Fibroblast of lung (primary cell): ENCODE results near the gene SPRR1A.
"Not testable (repeated sequence)": the region's sequence is repeated elsewhere in the genome, so short reads cannot be mapped to it uniquely, and the experiment has no call there.

Source experiments
- CTCF ChIP-seq, 2 donors: IDR thresholded peaks in 1 of 2; conservative IDR thresholded peaks in 1 of 2; 1 replicate in 1 of 2; 2 replicates in 1 of 2; pipeline ENCODE4 v1.5.1; 2011 to 2012; ENCODE audit warnings: low read length in 2 of 2, control low read depth in 1 of 2, inconsistent platforms in 1 of 2, low read depth in 1 of 2, mild to moderate bottlenecking in 1 of 2
- EZH2 ChIP-seq: IDR thresholded peaks from 2 replicates; pipeline ENCODE4 v1.5.1; 2012; ENCODE audit warnings: low read length, control low read depth, mild to moderate bottlenecking; ENCODE audit errors: missing control alignments

GRCh38 chr1:153011235-153011758, 27.4 kb downstream of the SPRR1A start:
- not testable (repeated sequence) for TF ChIP-seq CTCF (conservative IDR thresholded peaks at IDR 0.05 in 1 of 2, IDR thresholded peaks at IDR 0.05 in 1 of 2; ENCODE audit: low read depth in 1 of 2, low read length in 2 of 2); EZH2
